Measurements from ENCODE around the gene MINDY4B.

- TF ChIP-seq CTCF (IDR thresholded peaks at IDR 0.05) (no peak), RAD21 (IDR thresholded peaks at IDR 0.05; ENCODE audit: low read length) (no peak), POLR2AphosphoS5 (IDR thresholded peaks at IDR 0.05; ENCODE audit: low read depth, low read length) (no peak), JUND (IDR thresholded peaks at IDR 0.05) (no peak), YY1 (IDR thresholded peaks at IDR 0.05; ENCODE audit: low read depth) (no peak), GATA2 (CRISPR knock-in tag; IDR thresholded peaks at IDR 0.05) (no peak), USF2 (IDR thresholded peaks at IDR 0.05; ENCODE audit: borderline replicate concordance, low read depth, low read length) (no peak)
Observed at GRCh38 chr3:150920236-150920635, 15.0 kb upstream of the MINDY4B start.

Data from SK-N-SH (cell line).